Measurements from ENCODE around the gene ECT2L. TPM values are rescaled to one million over a fixed set of nuclear protein-coding genes. Genes with fewer than 3 reads are reported as not detected.
A peak's percentile ranks its signal among the peaks of the same experiment; 100 is the strongest.

Gene ECT2L
- total and polyA plus RNA-seq, 2 of the 13 experiments (the other 11 are each of a cell fraction or from before 2014, with no cell fraction given): 0.12 TPM; not detected in 1

GRCh38 chr6:138773177-138774091 lies 22.5 kb upstream of the ECT2L start, which contains the start of gene CCDC28A (continued):
- TF ChIP-seq ZBED4 (CRISPR knock-in tag; IDR thresholded peaks at IDR 0.05; ENCODE audit: borderline replicate concordance): no peak
- TF ChIP-seq FOXK2 (IDR thresholded peaks at IDR 0.05): peak; percentile 89
- no peak for TF ChIP-seq ZNF550 (CRISPR knock-in tag; IDR thresholded peaks at IDR 0.05; ENCODE audit: borderline replicate concordance)
- TF ChIP-seq RARG (CRISPR knock-in tag; IDR thresholded peaks at IDR 0.05; ENCODE audit: low read depth): 0 out of 2 replicates have a peak, but pooled peaks have one; percentile 46
- no peak; the same call in 1 of the 2 replicates for TF ChIP-seq ZNF3 (CRISPR knock-in tag; IDR thresholded peaks at IDR 0.05)
- 0 out of 2 replicates have a peak, but pooled peaks have one; percentile 60 for TF ChIP-seq ZNF430 (CRISPR knock-in tag; IDR thresholded peaks at IDR 0.05)
- TF ChIP-seq HNRNPL (IDR thresholded peaks at IDR 0.05; ENCODE audit: low read depth, low read length): 0 out of 2 replicates have a peak, but pooled peaks have one; percentile 33
- TF ChIP-seq LCORL (IDR thresholded peaks at IDR 0.05): no peak
- TF ChIP-seq LCORL (CRISPR knock-in tag; IDR thresholded peaks at IDR 0.05): peak; percentile 80
- 0 out of 2 replicates have a peak, but pooled peaks have one; percentile 64 for TF ChIP-seq HMGXB3 (CRISPR knock-in tag; IDR thresholded peaks at IDR 0.05; ENCODE audit: borderline replicate concordance)
- no peak for TF ChIP-seq ZNF83 (CRISPR knock-in tag; IDR thresholded peaks at IDR 0.05; ENCODE audit: borderline replicate concordance)
- peak; percentile 85 for TF ChIP-seq HCFC1 (IDR thresholded peaks at IDR 0.05; ENCODE audit: low read depth, low read length)
- peak; percentile 66 for TF ChIP-seq HNRNPLL (IDR thresholded peaks at IDR 0.05; ENCODE audit: low read depth, low read length, poor library complexity, severe bottlenecking)
- TF ChIP-seq PREB (CRISPR knock-in tag; IDR thresholded peaks at IDR 0.05): no peak
- TF ChIP-seq ZNF556 (CRISPR knock-in tag; IDR thresholded peaks at IDR 0.05; ENCODE audit: borderline replicate concordance): peak; percentile 66; the same call in 1 of the 2 replicates
- peak; percentile 82; the same call in 1 of the 2 replicates for TF ChIP-seq ZNF136 (CRISPR knock-in tag; IDR thresholded peaks at IDR 0.05; ENCODE audit: low read depth)
- no peak for TF ChIP-seq ZBTB44 (CRISPR knock-in tag; IDR thresholded peaks at IDR 0.05)
